Progenitor cell of endocrine pancreas (in vitro differentiated cells): ENCODE results near the gene NPTN. TPM values are rescaled to one million over a fixed set of nuclear protein-coding genes. Genes with fewer than 3 reads are reported as not detected.
A peak's percentile ranks its signal among the peaks of the same experiment; 100 is the strongest.
"Not testable (repeated sequence)": the region's sequence is repeated elsewhere in the genome, so short reads cannot be mapped to it uniquely, and the experiment has no call there.

Experiments
- DNase-seq: peaks from one replicate; pipeline ENCODE4 v3.0.0; 2021; ENCODE audit warnings: low spot score; ENCODE audit not compliant: unreplicated experiment
- H3K27ac Mint-ChIP-seq: 2 replicates; pipeline ENCODE4 v1.8.0; 2021; ENCODE audit warnings: mild to moderate bottlenecking, moderate library complexity, mixed read lengths
- H3K27me3 Mint-ChIP-seq: 2 replicates; pipeline ENCODE4 v1.8.0; 2021; ENCODE audit warnings: mixed read lengths
- H3K36me3 Mint-ChIP-seq: 2 replicates; pipeline ENCODE4 v1.8.0; 2022; ENCODE audit warnings: mixed read lengths; ENCODE audit not compliant: insufficient read depth
- H3K4me1 Mint-ChIP-seq: 2 replicates; pipeline ENCODE4 v1.8.0; 2021; ENCODE audit warnings: low read depth, mixed read lengths
- H3K4me3 Mint-ChIP-seq: 2 replicates; pipeline ENCODE4 v1.8.0; 2021; ENCODE audit warnings: low read depth, mild to moderate bottlenecking, moderate library complexity, mixed read lengths
- H3K9me3 Mint-ChIP-seq: 2 replicates; pipeline ENCODE4 v1.8.0; 2021; ENCODE audit warnings: low read depth, mixed read lengths
- total RNA-seq: library from RNA; stranded (reverse); gene quantifications from 2 replicates; pipeline ENCODE4 v1.2.1, GENCODE V29; 2021
- TF ChIP-seq, protein P1 (sequence below): fragments of 200-600 bp; sonication (generic); IDR thresholded peaks from one replicate; pipeline ENCODE4 v1.5.0; 2021; ENCODE audit warnings: antibody characterized with exemption, mild to moderate bottlenecking; ENCODE audit not compliant: unreplicated experiment

Gene NPTN
- total RNA-seq, 1 donor from 2014 or later: 81.1 TPM

DNA sequence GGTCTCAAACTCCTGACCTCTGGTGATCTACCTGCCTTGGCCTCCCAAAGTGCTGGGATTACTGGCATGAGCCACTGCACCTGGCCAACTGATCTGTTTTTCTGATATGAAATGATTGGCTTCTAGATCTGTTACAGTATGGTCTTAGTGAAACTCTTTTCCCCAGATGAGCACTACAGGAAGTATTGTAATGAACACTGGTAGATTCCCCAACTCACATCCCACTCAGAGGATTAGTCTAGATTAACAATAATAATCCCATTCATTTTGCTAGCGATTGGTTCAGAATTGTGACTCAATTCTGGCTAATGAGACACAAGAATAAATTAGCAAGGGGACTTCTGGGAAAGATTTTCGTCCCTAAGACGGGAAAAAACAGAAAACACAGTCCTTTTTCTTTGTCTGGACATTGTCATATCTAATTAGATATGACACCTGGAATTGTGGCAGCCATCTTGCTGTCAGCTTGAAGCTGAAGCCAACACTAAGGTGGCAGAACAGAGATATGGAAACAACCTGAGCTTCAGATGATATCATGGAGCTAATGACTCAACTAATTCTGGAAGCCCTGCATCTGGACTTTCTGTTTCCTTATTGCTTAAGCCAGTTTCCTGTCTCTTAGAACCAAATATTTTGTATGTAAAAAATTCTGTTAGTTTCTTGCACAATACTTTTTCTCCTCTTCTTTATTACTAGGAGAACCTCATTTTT, 17.4 kb upstream of the NPTN start:
- no peak for DNase-seq
- H3K27ac Mint-ChIP-seq: no peak overlapping the region
- H3K4me3 Mint-ChIP-seq: no peak overlapping the region
- peaks cover 3% of the 10 kb centered on the region for H3K27me3 Mint-ChIP-seq
- TF ChIP-seq, protein P1, sequence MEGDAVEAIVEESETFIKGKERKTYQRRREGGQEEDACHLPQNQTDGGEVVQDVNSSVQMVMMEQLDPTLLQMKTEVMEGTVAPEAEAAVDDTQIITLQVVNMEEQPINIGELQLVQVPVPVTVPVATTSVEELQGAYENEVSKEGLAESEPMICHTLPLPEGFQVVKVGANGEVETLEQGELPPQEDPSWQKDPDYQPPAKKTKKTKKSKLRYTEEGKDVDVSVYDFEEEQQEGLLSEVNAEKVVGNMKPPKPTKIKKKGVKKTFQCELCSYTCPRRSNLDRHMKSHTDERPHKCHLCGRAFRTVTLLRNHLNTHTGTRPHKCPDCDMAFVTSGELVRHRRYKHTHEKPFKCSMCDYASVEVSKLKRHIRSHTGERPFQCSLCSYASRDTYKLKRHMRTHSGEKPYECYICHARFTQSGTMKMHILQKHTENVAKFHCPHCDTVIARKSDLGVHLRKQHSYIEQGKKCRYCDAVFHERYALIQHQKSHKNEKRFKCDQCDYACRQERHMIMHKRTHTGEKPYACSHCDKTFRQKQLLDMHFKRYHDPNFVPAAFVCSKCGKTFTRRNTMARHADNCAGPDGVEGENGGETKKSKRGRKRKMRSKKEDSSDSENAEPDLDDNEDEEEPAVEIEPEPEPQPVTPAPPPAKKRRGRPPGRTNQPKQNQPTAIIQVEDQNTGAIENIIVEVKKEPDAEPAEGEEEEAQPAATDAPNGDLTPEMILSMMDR: no peak
- peaks cover 6% of the 10 kb centered on the region for H3K4me1 Mint-ChIP-seq
- no peaks in the 10 kb centered on the region for H3K9me3 Mint-ChIP-seq
- H3K36me3 Mint-ChIP-seq: no peaks in the 10 kb centered on the region

DNA sequence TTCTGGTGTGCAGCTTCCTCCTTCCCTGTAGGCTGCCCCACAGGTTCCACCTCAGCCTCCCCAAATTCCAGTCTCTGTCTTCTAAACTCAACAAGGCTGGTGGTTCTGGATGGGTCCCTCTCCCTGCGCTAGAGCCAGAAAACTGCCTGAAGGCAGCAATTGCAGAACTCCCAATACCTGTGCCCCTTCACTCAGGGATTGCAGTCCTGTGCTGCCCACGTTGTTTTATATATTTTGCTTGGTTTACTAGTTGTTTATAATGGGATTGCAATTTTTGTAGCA, 14.8 kb upstream of the NPTN start:
- H3K9me3 Mint-ChIP-seq: no peaks in the 10 kb centered on the region
- H3K27ac Mint-ChIP-seq: peak overlapping the region; percentile 3

DNA sequence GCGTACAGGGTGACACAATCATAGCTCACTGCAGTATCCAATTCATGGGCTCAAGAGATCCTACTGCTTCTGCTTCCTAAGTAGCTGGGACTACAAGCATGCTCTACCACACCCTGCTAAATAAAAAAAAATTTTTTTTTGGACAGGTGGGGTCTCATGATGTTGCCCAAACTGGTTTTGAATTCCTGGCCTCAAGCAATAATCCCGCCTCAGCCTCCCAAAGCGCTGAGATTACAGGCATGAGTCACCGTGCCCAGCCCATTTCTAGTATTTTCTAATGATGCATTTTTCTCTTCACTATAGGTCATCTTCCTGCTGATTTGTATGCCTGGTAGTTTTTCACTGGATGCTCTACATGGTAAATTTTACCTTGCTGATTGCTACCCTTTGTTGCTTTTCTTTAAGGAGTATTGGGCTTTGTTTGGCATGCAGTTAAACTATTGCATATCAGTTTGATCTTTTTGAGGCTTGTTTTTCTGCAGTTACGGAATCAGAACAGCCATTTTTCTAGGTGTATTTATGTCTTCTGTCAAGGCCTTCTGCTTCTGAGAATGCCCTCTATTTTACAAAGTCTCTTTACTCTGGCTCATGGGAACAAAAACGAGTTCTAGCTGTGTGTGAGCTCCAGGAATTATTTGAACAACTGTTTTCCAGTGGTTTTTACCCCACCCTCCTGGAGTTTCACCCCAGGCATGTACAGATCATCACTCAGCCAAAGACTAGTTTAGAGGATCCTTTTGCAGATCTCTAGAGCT, 14.2 kb upstream of the NPTN start:
- TF ChIP-seq, protein P1: no peak
- H3K9me3 Mint-ChIP-seq: no peaks in the 10 kb centered on the region
- H3K27me3 Mint-ChIP-seq: peaks cover 3% of the 10 kb centered on the region
- H3K36me3 Mint-ChIP-seq: no peaks in the 10 kb centered on the region
- H3K4me3 Mint-ChIP-seq: no peak overlapping the region
- DNase-seq: no peak
- peak overlapping the region; percentile 40 for H3K27ac Mint-ChIP-seq
- H3K4me1 Mint-ChIP-seq: no peaks in the 10 kb centered on the region

More for the DNA sequence above, 14.8 kb upstream of the NPTN start:
- TF ChIP-seq, protein P1: no peak
- no peak for DNase-seq
- no peaks in the 10 kb centered on the region for H3K4me1 Mint-ChIP-seq
- H3K27me3 Mint-ChIP-seq: peaks cover 3% of the 10 kb centered on the region
- no peak overlapping the region for H3K4me3 Mint-ChIP-seq
- H3K36me3 Mint-ChIP-seq: no peaks in the 10 kb centered on the region

DNA sequence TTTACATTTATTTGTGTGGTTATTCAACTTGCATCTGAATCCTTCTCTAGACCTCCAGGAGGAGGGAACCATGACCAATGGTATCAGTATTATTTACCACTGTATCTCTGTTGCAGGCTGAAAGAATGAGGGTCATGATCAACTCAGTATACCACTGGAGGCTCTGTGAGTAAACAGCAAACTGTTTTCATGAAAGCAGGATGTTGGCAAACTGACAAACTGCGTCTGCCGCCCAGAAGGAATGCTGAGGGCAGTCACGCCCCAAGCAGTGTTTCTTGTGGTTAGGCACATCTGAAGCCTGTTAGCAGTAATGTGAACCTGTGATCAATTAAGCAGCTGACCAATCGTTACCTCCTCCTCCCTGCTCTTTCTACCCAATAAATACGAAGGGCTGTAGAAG, 6.3 kb upstream of the NPTN start:
- peaks cover 13% of the 10 kb centered on the region for H3K27me3 Mint-ChIP-seq
- H3K4me1 Mint-ChIP-seq, H3K27ac Mint-ChIP-seq, H3K4me3 Mint-ChIP-seq, DNase-seq, H3K9me3 Mint-ChIP-seq, H3K36me3 Mint-ChIP-seq: not testable (repeated sequence)

DNA sequence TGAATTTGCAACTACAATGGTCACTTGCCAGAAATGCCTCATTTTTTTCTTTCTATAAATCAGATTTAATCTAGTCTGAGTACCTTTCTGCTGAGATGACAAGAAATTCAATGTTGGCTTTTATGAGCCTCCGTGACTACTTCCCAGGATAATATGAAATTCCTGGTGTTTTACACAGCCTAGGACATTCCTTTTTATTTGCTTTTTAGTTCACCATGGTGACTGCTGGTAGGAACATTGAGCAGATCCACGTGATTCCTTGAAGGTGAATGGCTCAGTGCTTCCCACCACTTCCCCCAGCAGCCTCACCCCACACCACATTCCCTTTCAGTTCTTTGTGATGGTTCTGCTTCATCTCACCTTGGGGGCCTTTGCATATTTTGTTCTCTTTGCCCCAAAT, 4.3 kb upstream of the NPTN start:
- Mint-ChIP-seq H3K36me3 (no peaks in the 10 kb centered on the region), H3K4me3 (no peak overlapping the region), H3K27me3 (peaks cover 13% of the 10 kb centered on the region), H3K9me3 (no peaks in the 10 kb centered on the region), H3K4me1 (peaks cover 5% of the 10 kb centered on the region), H3K27ac (no peak overlapping the region)
- TF ChIP-seq, protein P1: no peak
- no peak for DNase-seq
